H9 (cell line): ENCODE results near the gene FYN. TPM values are rescaled to one million over a fixed set of nuclear protein-coding genes. Genes with fewer than 3 reads are reported as not detected.

Experiments
- DNase-seq: peaks from one replicate; pipeline ENCODE4 v3.0.0-alpha.2; 2017
- H2AFZ ChIP-seq: one replicate; pipeline ENCODE4 v1.6.1; 2013; ENCODE audit warnings: mild to moderate bottlenecking, low read length, control low read depth, moderate library complexity
- H2AK5ac ChIP-seq: 2 replicates; pipeline ENCODE4 v1.6.1; 2013; ENCODE audit warnings: low read length, control low read depth, mixed read lengths; ENCODE audit not compliant: insufficient read length
- H2BK120ac ChIP-seq: one replicate; pipeline ENCODE4 v1.6.1; 2013; ENCODE audit warnings: low read depth, mild to moderate bottlenecking, low read length, control low read depth, inconsistent platforms; ENCODE audit not compliant: poor library complexity, severe bottlenecking
- H2BK12ac ChIP-seq: 2 replicates; pipeline ENCODE4 v1.6.1; 2013; ENCODE audit warnings: low read length, control low read depth, mixed read lengths, low read depth; ENCODE audit not compliant: insufficient read length
- H2BK15ac ChIP-seq: 2 replicates; pipeline ENCODE4 v1.6.1; 2013; ENCODE audit warnings: low read depth, low read length, control low read depth
- H2BK20ac ChIP-seq: one replicate; pipeline ENCODE4 v1.6.1; 2013; ENCODE audit warnings: low read depth, mild to moderate bottlenecking, low read length, control low read depth, inconsistent platforms; ENCODE audit not compliant: poor library complexity, severe bottlenecking
- H2BK5ac ChIP-seq: 2 replicates; pipeline ENCODE4 v1.6.1; 2013; ENCODE audit warnings: low read length, control low read depth, mixed read lengths; ENCODE audit not compliant: insufficient read length
- H3K14ac ChIP-seq: 2 replicates; pipeline ENCODE4 v1.6.1; 2013; ENCODE audit warnings: low read length, control low read depth; ENCODE audit not compliant: insufficient read depth
- H3K18ac ChIP-seq: 2 replicates; pipeline ENCODE4 v1.6.1; 2013; ENCODE audit warnings: low read depth, mild to moderate bottlenecking, mixed read lengths, low read length, control low read depth; ENCODE audit not compliant: insufficient read length
- H3K23ac ChIP-seq: 2 replicates; pipeline ENCODE4 v1.6.1; 2013; ENCODE audit warnings: low read length, control low read depth, mixed read lengths, low read depth; ENCODE audit not compliant: insufficient read length
- H3K23me2 ChIP-seq: 2 replicates; pipeline ENCODE4 v1.6.1; 2013; ENCODE audit warnings: low read depth, mild to moderate bottlenecking, mixed read lengths, low read length, control low read depth; ENCODE audit not compliant: insufficient read length, poor library complexity, severe bottlenecking
- H3K27ac ChIP-seq: 2 replicates; pipeline ENCODE4 v1.5.1; 2013; ENCODE audit warnings: low read length, control low read depth, mixed read lengths, low read depth; ENCODE audit not compliant: insufficient read length
- H3K27me3 ChIP-seq: 2 replicates; pipeline ENCODE4 v1.6.1; 2013; ENCODE audit warnings: low read length, control low read depth, inconsistent platforms; ENCODE audit not compliant: insufficient read depth
- H3K4ac ChIP-seq: 2 replicates; pipeline ENCODE4 v1.6.1; 2013; ENCODE audit warnings: low read depth, mild to moderate bottlenecking, control low read depth, inconsistent platforms, low read length, moderate library complexity
- H3K4me1 ChIP-seq: 2 replicates; pipeline ENCODE4 v1.6.1; 2013; ENCODE audit warnings: low read length, control low read depth, inconsistent platforms; ENCODE audit not compliant: insufficient read depth
- H3K4me2 ChIP-seq: 2 replicates; pipeline ENCODE4 v1.6.1; 2013; ENCODE audit warnings: low read length, control low read depth, mixed read lengths; ENCODE audit not compliant: insufficient read length, insufficient read depth
- H3K56ac ChIP-seq: 2 replicates; pipeline ENCODE4 v1.6.1; 2013; ENCODE audit warnings: low read depth, mild to moderate bottlenecking, mixed read lengths, low read length, control low read depth; ENCODE audit not compliant: insufficient read length
- H3K79me1 ChIP-seq: 2 replicates; pipeline ENCODE4 v1.6.1; 2013; ENCODE audit warnings: low read depth, mild to moderate bottlenecking, moderate library complexity, low read length, control low read depth, inconsistent platforms; ENCODE audit not compliant: insufficient read depth, poor library complexity, severe bottlenecking
- H3K79me2 ChIP-seq: 2 replicates; pipeline ENCODE4 v1.6.1; 2013; ENCODE audit warnings: low read length, control low read depth, inconsistent platforms; ENCODE audit not compliant: insufficient read depth
- H3K9ac ChIP-seq: 2 replicates; pipeline ENCODE4 v1.6.1; 2013; ENCODE audit warnings: low read length, control low read depth, mixed read lengths; ENCODE audit not compliant: insufficient read length; ENCODE audit errors: extremely low read depth
- H3K9me3 ChIP-seq: one replicate; pipeline ENCODE4 v1.6.1; 2013; ENCODE audit warnings: low read depth, low read length, inconsistent platforms; ENCODE audit not compliant: control insufficient read depth
- H3T11ph ChIP-seq: one replicate; pipeline ENCODE4 v1.6.1; 2013; ENCODE audit warnings: mild to moderate bottlenecking, low read length, control low read depth, inconsistent platforms
- H4K20me1 ChIP-seq: one replicate; pipeline ENCODE4 v1.6.1; 2013; ENCODE audit not compliant: control insufficient read depth, insufficient read length, insufficient read depth
- H4K5ac ChIP-seq: 2 replicates; pipeline ENCODE4 v1.6.1; 2013; ENCODE audit warnings: low read depth, mild to moderate bottlenecking, mixed read lengths, low read length, control low read depth; ENCODE audit not compliant: insufficient read length
- H4K8ac ChIP-seq: replicated peaks from 2 replicates; pipeline ENCODE4 v1.6.1; 2013; ENCODE audit warnings: low read length, control low read depth, mixed read lengths, low read depth; ENCODE audit not compliant: insufficient read length
- H4K91ac ChIP-seq: 2 replicates; pipeline ENCODE4 v1.6.1; 2013; ENCODE audit warnings: low read depth, mild to moderate bottlenecking, moderate library complexity, mixed read lengths, low read length, control low read depth; ENCODE audit not compliant: insufficient read length
- H3K27ac Mint-ChIP-seq, 3 experiments: 2 replicates in 2 of 3; 3 replicates in 1 of 3; pipeline ENCODE4 v1.8.0; 2020 to 2021; ENCODE audit warnings: mixed read lengths in 3 of 3, mild to moderate bottlenecking in 1 of 3, moderate library complexity in 1 of 3
- H3K27me3 Mint-ChIP-seq: 2 replicates; pipeline ENCODE4 v1.8.0; 2021; ENCODE audit warnings: low read depth, mild to moderate bottlenecking, moderate library complexity, mixed read lengths
- H3K36me3 Mint-ChIP-seq, 3 experiments: 2 replicates in 2 of 3; 3 replicates in 1 of 3; pipeline ENCODE4 v1.8.0; 2020 to 2021; ENCODE audit warnings: low read depth in 3 of 3, mixed read lengths in 3 of 3; ENCODE audit not compliant: insufficient read depth in 1 of 3
- H3K4me1 Mint-ChIP-seq, 2 experiments: 2 replicates each; pipeline ENCODE4 v1.8.0; 2020; ENCODE audit warnings: mixed read lengths in 2 of 2
- H3K4me3 Mint-ChIP-seq, 2 experiments: 2 replicates in 1 of 2; 3 replicates in 1 of 2; pipeline ENCODE4 v1.8.0; 2020 to 2021; ENCODE audit warnings: mild to moderate bottlenecking in 2 of 2, mixed read lengths in 2 of 2, moderate library complexity in 1 of 2
- H3K9me3 Mint-ChIP-seq, 2 experiments: 2 replicates in 1 of 2; 3 replicates in 1 of 2; pipeline ENCODE4 v1.8.0; 2020; ENCODE audit warnings: mild to moderate bottlenecking in 2 of 2, mixed read lengths in 2 of 2, moderate library complexity in 1 of 2
- WGBS: extraction: QIAGEN DNeasy Blood & Tissue Kit; methylation state at CpG from one replicate; pipeline ENCODE4 v1.1.7; 2013; ENCODE audit warnings: missing lambda C conversion rate, low lambda C conversion rate, mixed read lengths; ENCODE audit not compliant: insufficient read length; ENCODE audit errors: extremely low coverage; 5-methylcytosine and 5-hydroxymethylcytosine counted together
- total RNA-seq: library from RNA; stranded (reverse); gene quantifications from 2 replicates; pipeline ENCODE4 v1.2.1, GENCODE V29; 2021
- TF ChIP-seq, protein P1 (sequence below): fragments of 200-600 bp; sonication (generic); conservative IDR thresholded peaks from 3 replicates; pipeline ENCODE4 v1.8.0; 2021; ENCODE audit warnings: antibody characterized with exemption, mild to moderate bottlenecking

FYN gene
- total RNA-seq, 1 experiment from 2014 or later: 64.8 TPM

DNA sequence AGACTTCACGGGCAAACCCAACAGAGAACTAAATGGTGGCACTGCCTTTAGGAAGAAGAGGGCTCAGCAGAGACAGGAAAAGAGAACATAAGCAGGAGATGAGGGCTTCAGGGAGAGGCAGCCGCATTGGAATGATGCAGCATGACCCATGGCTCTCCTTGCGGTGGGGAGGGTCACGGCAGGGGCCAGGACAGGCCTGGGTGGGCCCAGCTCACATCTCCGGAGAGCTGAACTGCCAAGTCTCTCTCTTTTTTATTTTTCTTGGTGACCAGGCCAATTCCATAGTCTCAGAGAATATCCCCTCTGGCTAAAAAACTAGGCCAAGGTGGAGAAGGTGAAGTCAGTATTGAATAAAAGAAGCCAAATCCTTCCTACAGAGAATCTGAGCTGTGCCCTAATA is 190.1 kb downstream of the FYN start:
- no peak overlapping the region for H2AK5ac ChIP-seq
- Mint-ChIP-seq H3K9me3 (no peaks in the 10 kb centered on the region), H3K27me3 (no peaks in the 10 kb centered on the region), H3K4me1 (peaks cover 15 to 28% of the 10 kb centered on the region in 2 experiments), H3K4me3 (no peak overlapping the region), H3K27ac (no peak overlapping the region), H3K36me3 (peaks cover 5 to 17% (median 13%) of the 10 kb centered on the region in 3 experiments; a peak in 5 of 7 replicates)
- H3K9me3 ChIP-seq: no peaks in the 10 kb centered on the region
- no peaks in the 10 kb centered on the region for H3K23me2 ChIP-seq
- H3K9ac ChIP-seq: no peak overlapping the region
- H2BK12ac ChIP-seq: no peak overlapping the region
- H4K5ac ChIP-seq: no peak overlapping the region
- no peaks in the 10 kb centered on the region for H3K79me2 ChIP-seq
- H2AFZ ChIP-seq: no peak overlapping the region
- no CpG with 5 or more reads among the region's 5 CpGs for WGBS
- H4K91ac ChIP-seq: no peak overlapping the region
- no peak overlapping the region for H3K27ac ChIP-seq
- H3K4me2 ChIP-seq: no peak overlapping the region
- no peak overlapping the region for H3K23ac ChIP-seq
- TF ChIP-seq, protein P1, sequence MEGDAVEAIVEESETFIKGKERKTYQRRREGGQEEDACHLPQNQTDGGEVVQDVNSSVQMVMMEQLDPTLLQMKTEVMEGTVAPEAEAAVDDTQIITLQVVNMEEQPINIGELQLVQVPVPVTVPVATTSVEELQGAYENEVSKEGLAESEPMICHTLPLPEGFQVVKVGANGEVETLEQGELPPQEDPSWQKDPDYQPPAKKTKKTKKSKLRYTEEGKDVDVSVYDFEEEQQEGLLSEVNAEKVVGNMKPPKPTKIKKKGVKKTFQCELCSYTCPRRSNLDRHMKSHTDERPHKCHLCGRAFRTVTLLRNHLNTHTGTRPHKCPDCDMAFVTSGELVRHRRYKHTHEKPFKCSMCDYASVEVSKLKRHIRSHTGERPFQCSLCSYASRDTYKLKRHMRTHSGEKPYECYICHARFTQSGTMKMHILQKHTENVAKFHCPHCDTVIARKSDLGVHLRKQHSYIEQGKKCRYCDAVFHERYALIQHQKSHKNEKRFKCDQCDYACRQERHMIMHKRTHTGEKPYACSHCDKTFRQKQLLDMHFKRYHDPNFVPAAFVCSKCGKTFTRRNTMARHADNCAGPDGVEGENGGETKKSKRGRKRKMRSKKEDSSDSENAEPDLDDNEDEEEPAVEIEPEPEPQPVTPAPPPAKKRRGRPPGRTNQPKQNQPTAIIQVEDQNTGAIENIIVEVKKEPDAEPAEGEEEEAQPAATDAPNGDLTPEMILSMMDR: no peak
- no peak overlapping the region for H2BK20ac ChIP-seq
- H2BK15ac ChIP-seq: no peak overlapping the region
- DNase-seq: no peak
- H4K8ac ChIP-seq: no peak overlapping the region
- no peak overlapping the region for H3K14ac ChIP-seq
- no peaks in the 10 kb centered on the region for H3K27me3 ChIP-seq
- no peak overlapping the region for H3K4ac ChIP-seq
- H3K56ac ChIP-seq: no peak overlapping the region
- H2BK5ac ChIP-seq: no peak overlapping the region
- H3K79me1 ChIP-seq: no peaks in the 10 kb centered on the region
- no peak overlapping the region for H3K18ac ChIP-seq
- no peaks in the 10 kb centered on the region for H4K20me1 ChIP-seq
- no peak overlapping the region for H2BK120ac ChIP-seq
- H3K4me1 ChIP-seq: 0 out of 2 replicates have a peak, but pooled peaks cover 3% of the 10 kb centered on the region
- no peak overlapping the region for H3T11ph ChIP-seq
